Mesendoderm (in vitro differentiated cells): Measurements from ENCODE around the gene RTBDN.

Source experiments
- DNase-seq: peaks from one replicate; pipeline ENCODE4 v3.0.0; 2013
- H2AK5ac ChIP-seq: 2 replicates; pipeline ENCODE4 v1.6.1; 2013; ENCODE audit warnings: low read length, inconsistent platforms
- H2BK120ac ChIP-seq: 2 replicates; pipeline ENCODE4 v1.6.1; 2013; ENCODE audit warnings: low read depth, mild to moderate bottlenecking, low read length, moderate library complexity, mixed read lengths
- H2BK15ac ChIP-seq: replicated peaks from 2 replicates; pipeline ENCODE4 v1.6.1; 2013; ENCODE audit warnings: low read depth, mild to moderate bottlenecking, moderate library complexity
- H2BK5ac ChIP-seq: 2 replicates; pipeline ENCODE4 v1.6.1; 2013; ENCODE audit warnings: low read length, inconsistent platforms
- H3K18ac ChIP-seq: 2 replicates; pipeline ENCODE4 v1.6.1; 2013; ENCODE audit warnings: mild to moderate bottlenecking, low read length, mixed read lengths
- H3K23ac ChIP-seq: one replicate; pipeline ENCODE4 v1.6.1; 2013; ENCODE audit warnings: low read length
- H3K27ac ChIP-seq: 2 replicates; pipeline ENCODE4 v1.5.1; 2013; ENCODE audit warnings: low read depth, mild to moderate bottlenecking, inconsistent platforms, low read length, moderate library complexity
- H3K27me3 ChIP-seq: 2 replicates; pipeline ENCODE4 v1.6.1; 2013; ENCODE audit warnings: low read length, control low read depth, mild to moderate bottlenecking, inconsistent platforms; ENCODE audit not compliant: insufficient read depth, poor library complexity
- H3K36me3 ChIP-seq: 2 replicates; pipeline ENCODE4 v1.6.1; 2013; ENCODE audit warnings: low read length, inconsistent platforms; ENCODE audit not compliant: control insufficient read depth, insufficient read depth
- H3K4ac ChIP-seq: one replicate; pipeline ENCODE4 v1.6.1; 2013; ENCODE audit warnings: low read depth, mild to moderate bottlenecking, low read length, moderate library complexity
- H3K4me1 ChIP-seq: 2 replicates; pipeline ENCODE4 v1.6.1; 2013; ENCODE audit warnings: low read depth, low read length, inconsistent platforms; ENCODE audit not compliant: control insufficient read depth
- H3K4me2 ChIP-seq: 2 replicates; pipeline ENCODE4 v1.6.1; 2013; ENCODE audit warnings: low read length
- H3K4me3 ChIP-seq: 2 replicates; pipeline ENCODE4 v1.5.1; 2013; ENCODE audit warnings: mild to moderate bottlenecking, low read length
- H3K56ac ChIP-seq: one replicate; pipeline ENCODE4 v1.6.1; 2013; ENCODE audit warnings: low read length
- H3K79me1 ChIP-seq: 2 replicates; pipeline ENCODE4 v1.6.1; 2013; ENCODE audit warnings: low read length, inconsistent platforms
- H3K79me2 ChIP-seq: 2 replicates; pipeline ENCODE4 v1.6.1; 2013; ENCODE audit warnings: mild to moderate bottlenecking, low read length; ENCODE audit not compliant: control insufficient read depth, insufficient read depth
- H3K9ac ChIP-seq: 2 replicates; pipeline ENCODE4 v1.6.1; 2013; ENCODE audit warnings: low read length, inconsistent platforms
- H4K5ac ChIP-seq: one replicate; pipeline ENCODE4 v1.6.1; 2013; ENCODE audit warnings: low read length
- H4K8ac ChIP-seq: one replicate; pipeline ENCODE4 v1.6.1; 2013; ENCODE audit warnings: low read depth, mild to moderate bottlenecking, control low read depth, low read length, moderate library complexity
- WGBS: extraction: QIAGEN DNeasy Blood & Tissue Kit; methylation state at CpG from one replicate; pipeline ENCODE4 v1.1.7; 2013; ENCODE audit warnings: low lambda C conversion rate, missing lambda C conversion rate; ENCODE audit not compliant: insufficient coverage; ENCODE audit errors: extremely low coverage; 5-methylcytosine and 5-hydroxymethylcytosine counted together

The RTBDN gene

DNA sequence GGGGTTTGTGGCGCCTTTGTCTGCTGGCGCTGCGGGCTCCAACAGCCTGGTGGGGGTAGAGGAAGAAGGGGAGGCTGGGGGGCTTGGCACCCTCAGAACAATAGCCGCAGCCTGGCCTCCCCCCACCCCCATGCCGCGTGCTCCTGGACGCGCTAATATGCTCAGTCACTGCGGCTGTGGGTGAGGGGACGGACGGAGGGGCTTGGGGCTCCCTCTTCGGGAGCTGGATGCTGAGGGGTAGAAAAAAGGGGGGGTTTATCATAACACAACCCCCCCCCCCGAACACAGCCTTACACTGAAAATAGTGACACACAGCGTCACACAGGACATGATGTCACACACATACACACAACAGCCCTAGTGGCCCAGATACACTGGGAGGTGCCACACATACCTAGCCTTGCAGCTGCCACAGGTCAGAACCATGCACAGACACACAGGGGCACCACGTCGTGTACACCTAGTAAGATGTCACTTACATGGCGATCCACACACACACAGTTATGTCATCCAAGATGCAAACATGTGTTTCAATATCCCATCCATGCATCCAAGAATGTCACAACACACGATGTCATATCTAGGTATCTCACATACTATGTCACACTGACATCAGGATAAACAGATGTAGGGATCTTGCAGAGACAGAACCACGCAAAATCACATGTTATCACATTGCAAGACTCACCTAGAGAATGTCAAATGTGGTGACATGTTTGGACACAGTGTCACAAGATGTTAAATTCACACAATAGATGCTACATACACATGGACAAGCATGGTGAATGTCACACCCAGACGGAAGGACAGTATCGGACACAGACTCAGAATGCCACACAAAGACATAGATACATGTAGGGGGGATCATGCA, 4.7 kb upstream of the RTBDN start:
- no peak for DNase-seq
- no peak overlapping the region for H2AK5ac ChIP-seq
- peak overlapping the region; percentile 38 for H3K4me3 ChIP-seq
- H3K27me3 ChIP-seq, result no peaks in the 10 kb centered on the region
- peak overlapping the region; percentile 41 for H3K4ac ChIP-seq
- no peak overlapping the region for H4K5ac ChIP-seq
- no peak overlapping the region for H2BK120ac ChIP-seq
- no peaks in the 10 kb centered on the region for H3K4me1 ChIP-seq
- H2BK15ac ChIP-seq, result no peak overlapping the region
- H3K79me1 ChIP-seq, result no peaks in the 10 kb centered on the region
- H3K4me2 ChIP-seq, result peak overlapping the region; percentile 3
- H3K56ac ChIP-seq, result peak overlapping the region; percentile 20
- no CpG with 5 or more reads among the region's 21 CpGs for WGBS
- H3K27ac ChIP-seq, result no peak overlapping the region
- H3K36me3 ChIP-seq, result no peaks in the 10 kb centered on the region
- no peak overlapping the region for H4K8ac ChIP-seq
- peak overlapping the region; percentile 26 for H3K9ac ChIP-seq
- no peak overlapping the region for H2BK5ac ChIP-seq
- no peak overlapping the region for H3K18ac ChIP-seq
- H3K23ac ChIP-seq, result no peak overlapping the region
- no peaks in the 10 kb centered on the region for H3K79me2 ChIP-seq

DNA sequence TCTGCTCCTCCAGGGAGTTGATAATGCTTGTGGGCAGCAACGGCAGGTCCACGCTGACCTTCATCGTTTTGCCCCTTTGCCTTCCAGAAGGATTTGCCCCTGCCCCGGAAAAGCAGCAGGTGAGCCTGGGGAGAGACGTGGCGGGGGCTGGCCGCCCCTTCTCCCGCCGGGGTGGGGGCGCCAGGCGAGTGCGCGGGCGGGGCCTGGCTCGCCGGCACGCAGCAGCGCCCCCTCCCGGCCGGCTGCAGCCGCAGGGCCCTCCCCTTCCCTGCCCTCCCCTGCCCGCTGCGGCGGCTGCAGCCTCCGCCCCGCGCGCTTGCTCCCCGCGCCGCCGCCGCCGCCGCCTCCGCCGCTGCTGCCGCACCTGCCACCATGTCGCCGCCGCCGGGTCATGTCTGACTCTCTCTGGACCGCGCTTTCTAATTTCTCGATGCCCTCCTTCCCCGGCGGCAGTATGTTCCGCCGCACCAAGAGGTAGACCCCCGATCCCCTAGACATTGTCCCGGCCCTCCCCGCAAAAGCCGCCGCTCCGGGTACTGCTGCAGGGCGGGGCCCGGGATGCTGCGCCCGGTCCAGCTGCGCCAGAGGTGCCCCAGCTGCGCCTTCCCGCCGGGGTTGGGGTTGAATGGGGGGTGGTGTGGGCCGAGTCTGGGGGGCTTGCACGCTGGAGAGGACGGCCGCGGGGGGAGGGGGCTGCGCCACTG, 4.0 kb upstream of the RTBDN start, which contains the start of gene MAST1:
Gene MAST1 (plus strand): TSS at position 334 of the 704 bp plus-strand sequence. CDS start 58 bp downstream, at position 392.
- H3K27me3 ChIP-seq, result no peaks in the 10 kb centered on the region
- H2BK15ac ChIP-seq, result no peak within 1 kb of the TSS
- no peak within 1 kb of the TSS for H4K8ac ChIP-seq
- no peak within 1 kb of the TSS for H4K5ac ChIP-seq
- no CpG with 5 or more reads among the region's 69 CpGs for WGBS
- no peak within 1 kb of the TSS for H3K18ac ChIP-seq
- H3K4me1 ChIP-seq, result no peaks in the 10 kb centered on the region
- no peaks in the 10 kb centered on the region for H3K79me2 ChIP-seq
- no peak within 1 kb of the TSS for H2AK5ac ChIP-seq
- H3K4me2 ChIP-seq, result peak within 1 kb of the TSS; percentile 47
- peak within 1 kb of the TSS; percentile 50 for H3K9ac ChIP-seq
- H3K4me3 ChIP-seq, result peak within 1 kb of the TSS; percentile 38
- H3K36me3 ChIP-seq, result no peaks in the 10 kb centered on the region
- no peak within 1 kb of the TSS for H3K27ac ChIP-seq
- H3K4ac ChIP-seq, result peak within 1 kb of the TSS; percentile 41
- DNase-seq, result peak; percentile 66
- no peak within 1 kb of the TSS for H2BK5ac ChIP-seq
- no peak within 1 kb of the TSS for H2BK120ac ChIP-seq
- H3K56ac ChIP-seq, result peak within 1 kb of the TSS; percentile 69
- H3K79me1 ChIP-seq, result no peaks in the 10 kb centered on the region
- H3K23ac ChIP-seq, result no peak within 1 kb of the TSS

DNA sequence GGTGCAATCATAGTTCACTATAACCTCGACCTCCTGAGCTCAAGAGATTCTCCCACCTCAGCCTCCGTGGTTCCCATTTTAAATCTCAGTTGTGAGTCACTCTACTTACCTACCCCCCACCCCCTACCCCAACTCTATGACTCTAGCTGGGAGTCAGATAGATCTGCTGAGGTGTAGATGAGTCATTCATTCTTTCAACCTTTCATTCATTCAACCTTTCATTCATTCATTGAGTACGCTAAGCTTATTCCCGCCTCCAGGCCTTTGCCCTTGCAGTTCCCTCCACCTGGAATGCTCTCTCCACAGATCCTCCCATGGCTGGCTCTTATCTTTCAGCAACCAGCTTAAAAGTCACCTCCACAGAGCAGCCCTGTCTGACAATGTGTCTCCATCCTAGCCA, 2.8 kb upstream of the RTBDN start:
- H4K5ac ChIP-seq, result no peak overlapping the region
- H3K9ac ChIP-seq, result no peak overlapping the region
- H3K79me2 ChIP-seq, result no peaks in the 10 kb centered on the region
- H3K18ac ChIP-seq, result no peak overlapping the region
- no peak overlapping the region for H3K4ac ChIP-seq
- no peaks in the 10 kb centered on the region for H3K36me3 ChIP-seq
- H2AK5ac ChIP-seq, result no peak overlapping the region
- H3K4me3 ChIP-seq, result no peak overlapping the region
- no peak overlapping the region for H2BK120ac ChIP-seq
- DNase-seq, result peak; percentile 76
- H2BK5ac ChIP-seq, result no peak overlapping the region
- no peaks in the 10 kb centered on the region for H3K79me1 ChIP-seq
- H3K27ac ChIP-seq, result no peak overlapping the region
- WGBS, result no CpG with 5 or more reads among the region's 4 CpGs
- no peaks in the 10 kb centered on the region for H3K27me3 ChIP-seq
- H3K56ac ChIP-seq, result no peak overlapping the region
- H3K4me2 ChIP-seq, result no peak overlapping the region
- no peak overlapping the region for H3K23ac ChIP-seq
- H4K8ac ChIP-seq, result no peak overlapping the region
- H2BK15ac ChIP-seq, result no peak overlapping the region
- H3K4me1 ChIP-seq, result no peaks in the 10 kb centered on the region

DNA sequence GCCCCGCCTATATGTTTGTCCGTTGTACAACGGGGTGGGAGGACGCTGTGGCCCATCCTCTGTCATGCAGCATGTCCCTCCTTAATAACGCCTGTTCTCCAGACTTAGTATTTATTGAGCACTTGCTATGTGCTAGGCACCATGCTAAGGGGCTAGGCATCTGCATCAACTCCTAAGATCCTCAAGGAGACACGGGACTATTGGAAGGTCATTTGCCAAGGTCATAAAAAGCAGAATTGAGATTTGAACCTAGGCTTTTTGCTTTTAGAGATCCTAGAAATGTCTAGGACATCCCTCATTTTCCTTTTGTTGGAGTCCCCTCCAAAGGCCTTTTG, 2.1 kb upstream of the RTBDN start:
- H3K27ac ChIP-seq, result no peak overlapping the region
- H3K4me2 ChIP-seq, result no peak overlapping the region
- WGBS, result no CpG with 5 or more reads among the region's 6 CpGs
- H3K4ac ChIP-seq, result no peak overlapping the region
- H2BK5ac ChIP-seq, result no peak overlapping the region
- H4K5ac ChIP-seq, result no peak overlapping the region
- no peak overlapping the region for H2BK120ac ChIP-seq
- no peak overlapping the region for H3K4me3 ChIP-seq
- H3K27me3 ChIP-seq, result no peaks in the 10 kb centered on the region
- no peak for DNase-seq
- no peak overlapping the region for H2AK5ac ChIP-seq
- no peak overlapping the region for H2BK15ac ChIP-seq
- no peak overlapping the region for H4K8ac ChIP-seq
- H3K79me2 ChIP-seq, result no peaks in the 10 kb centered on the region
- H3K23ac ChIP-seq, result no peak overlapping the region
- no peak overlapping the region for H3K56ac ChIP-seq
- H3K18ac ChIP-seq, result no peak overlapping the region
- no peaks in the 10 kb centered on the region for H3K79me1 ChIP-seq
- H3K36me3 ChIP-seq, result no peaks in the 10 kb centered on the region
- H3K4me1 ChIP-seq, result no peaks in the 10 kb centered on the region
- no peak overlapping the region for H3K9ac ChIP-seq

DNA sequence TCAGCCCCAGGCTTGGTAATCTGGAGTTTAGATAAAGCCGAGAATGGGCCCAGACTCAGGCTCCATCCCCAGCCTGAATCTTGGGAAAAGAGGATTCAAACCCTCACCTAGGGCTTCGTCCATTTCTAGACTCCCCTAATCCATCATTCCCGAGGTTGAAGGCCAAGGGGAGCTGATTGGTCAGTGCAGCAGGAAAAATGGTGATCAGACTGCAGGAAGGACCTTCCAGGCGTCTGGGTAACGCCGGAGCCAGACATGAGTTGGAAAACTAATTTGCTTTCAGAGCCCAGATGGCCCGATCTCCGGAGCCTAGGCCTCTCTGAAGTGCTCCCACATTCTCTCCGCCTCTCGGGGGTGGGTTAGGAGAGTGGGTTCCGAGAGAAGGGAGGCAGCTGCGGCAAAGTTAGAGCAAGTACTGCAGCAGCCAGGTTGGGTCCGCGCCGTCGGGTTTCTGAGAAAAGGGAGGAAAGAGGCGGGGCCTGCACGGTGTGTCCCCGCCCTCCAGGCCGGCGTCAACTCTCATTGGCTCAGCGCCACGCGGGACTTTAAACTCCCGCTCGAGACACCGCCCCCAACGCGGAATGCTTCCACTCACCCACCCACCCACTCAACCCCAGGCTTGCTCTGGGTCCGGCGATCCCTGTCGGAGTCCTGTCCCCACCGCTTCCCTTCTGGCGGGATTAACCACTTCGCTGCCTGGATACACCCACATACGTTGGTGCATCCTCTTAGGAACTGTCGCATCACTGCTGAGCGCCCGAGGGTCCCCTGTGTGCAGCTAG, 788 bp upstream of the RTBDN start:
- Histone ChIP-seq H3K56ac (no peak overlapping the region), H3K36me3 (no peaks in the 10 kb centered on the region), H4K8ac (no peak overlapping the region), H2AK5ac (no peak overlapping the region), H3K18ac (no peak overlapping the region), H3K27ac (no peak overlapping the region), H3K79me2 (no peaks in the 10 kb centered on the region), H3K23ac (no peak overlapping the region), H2BK15ac (no peak overlapping the region), H3K27me3 (no peaks in the 10 kb centered on the region), H2BK120ac (no peak overlapping the region), H3K4me2 (no peak overlapping the region), H4K5ac (no peak overlapping the region), H3K9ac (no peak overlapping the region), H3K79me1 (no peaks in the 10 kb centered on the region), H2BK5ac (no peak overlapping the region), H3K4ac (no peak overlapping the region), H3K4me1 (no peaks in the 10 kb centered on the region), H3K4me3 (no peak overlapping the region)
- WGBS, result no CpG with 5 or more reads among the region's 39 CpGs
- peak; percentile 52 for DNase-seq
